ENCODE measurements around the gene LCN12. TPM values are rescaled to one million over a fixed set of nuclear protein-coding genes. Genes with fewer than 3 reads are reported as not detected.

Gene LCN12
- total RNA-seq, 4 donors from 2014 or later = not detected

DNA sequence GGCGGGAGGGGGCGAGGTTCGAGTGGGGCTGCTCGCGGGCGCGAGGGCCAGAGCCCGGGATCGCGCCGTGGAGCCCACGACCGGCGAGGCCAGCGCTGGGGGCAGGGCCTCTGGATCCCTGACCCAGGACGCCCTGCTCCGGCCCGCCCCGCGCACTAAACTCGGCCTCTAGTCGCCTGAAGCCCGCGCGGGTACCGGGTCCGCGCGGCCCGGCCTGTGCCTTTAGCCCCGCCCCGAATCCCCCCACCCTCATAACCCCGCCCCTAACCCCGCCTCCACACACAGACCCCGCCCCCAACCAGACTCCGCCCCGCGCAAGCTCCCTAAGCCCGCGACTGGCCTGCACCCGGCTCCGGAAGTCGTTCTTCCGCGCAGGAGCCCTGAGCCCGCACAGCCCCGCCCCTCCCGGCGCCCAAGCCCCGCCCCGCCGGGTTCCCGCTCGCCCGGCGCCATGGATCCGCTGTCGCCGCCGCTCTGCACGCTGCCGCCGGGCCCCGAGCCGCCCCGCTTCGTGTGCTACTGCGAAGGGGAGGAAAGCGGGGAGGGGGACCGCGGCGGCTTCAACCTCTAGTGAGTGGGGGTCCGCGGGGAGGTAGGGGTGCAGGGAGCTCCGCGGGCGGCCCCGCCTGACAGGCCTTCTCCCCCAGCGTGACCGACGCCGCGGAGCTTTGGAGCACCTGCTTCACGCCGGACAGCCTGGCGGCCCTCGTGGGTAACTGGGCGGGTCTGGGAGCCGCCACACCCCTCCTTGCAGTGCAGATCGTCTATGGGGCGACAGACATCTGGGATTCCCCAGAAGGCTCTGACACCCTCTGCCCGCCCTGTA lies 40.1 kb downstream of the LCN12 start, which contains the start of gene PAXX:
PAXX (plus strand) TSS at position 430 of the 826 bp plus-strand sequence; CDS start at position 452, 22 bp downstream.
- H3K36me3 ChIP-seq = peaks cover 0 to 16% (median 0%) of the 10 kb centered on the region in 3 donors
- no CpG with 5 or more reads among the region's 92 CpGs for WGBS, 2 donors
- H3K27ac ChIP-seq = peak within 1 kb of the TSS; percentile 77 to 97 (median 88)
- H3K4me3 ChIP-seq = peak within 1 kb of the TSS; percentile 64 to 94 (median 73)
- peaks cover 0 to 4% (median 0%) of the 10 kb centered on the region in 3 donors for H3K9me3 ChIP-seq
- peaks cover 45 to 63% (median 46%) of the 10 kb centered on the region in 3 donors for H3K4me1 ChIP-seq
- H3K27me3 ChIP-seq = peaks cover 0 to 35% (median 0%) of the 10 kb centered on the region in 4 donors
- peak in 2 of 4 donors; percentile 9 to 48 for TF ChIP-seq POLR2A (IDR thresholded peaks at IDR 0.05)
- TF ChIP-seq, protein P1, sequence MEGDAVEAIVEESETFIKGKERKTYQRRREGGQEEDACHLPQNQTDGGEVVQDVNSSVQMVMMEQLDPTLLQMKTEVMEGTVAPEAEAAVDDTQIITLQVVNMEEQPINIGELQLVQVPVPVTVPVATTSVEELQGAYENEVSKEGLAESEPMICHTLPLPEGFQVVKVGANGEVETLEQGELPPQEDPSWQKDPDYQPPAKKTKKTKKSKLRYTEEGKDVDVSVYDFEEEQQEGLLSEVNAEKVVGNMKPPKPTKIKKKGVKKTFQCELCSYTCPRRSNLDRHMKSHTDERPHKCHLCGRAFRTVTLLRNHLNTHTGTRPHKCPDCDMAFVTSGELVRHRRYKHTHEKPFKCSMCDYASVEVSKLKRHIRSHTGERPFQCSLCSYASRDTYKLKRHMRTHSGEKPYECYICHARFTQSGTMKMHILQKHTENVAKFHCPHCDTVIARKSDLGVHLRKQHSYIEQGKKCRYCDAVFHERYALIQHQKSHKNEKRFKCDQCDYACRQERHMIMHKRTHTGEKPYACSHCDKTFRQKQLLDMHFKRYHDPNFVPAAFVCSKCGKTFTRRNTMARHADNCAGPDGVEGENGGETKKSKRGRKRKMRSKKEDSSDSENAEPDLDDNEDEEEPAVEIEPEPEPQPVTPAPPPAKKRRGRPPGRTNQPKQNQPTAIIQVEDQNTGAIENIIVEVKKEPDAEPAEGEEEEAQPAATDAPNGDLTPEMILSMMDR (IDR thresholded peaks at IDR 0.05) = peak in 2 of 6 experiments; percentile 7 to 14
- intact Hi-C loops (cut with DNase I) = no loop called here
- peak; percentile 60 for DNase-seq

DNA sequence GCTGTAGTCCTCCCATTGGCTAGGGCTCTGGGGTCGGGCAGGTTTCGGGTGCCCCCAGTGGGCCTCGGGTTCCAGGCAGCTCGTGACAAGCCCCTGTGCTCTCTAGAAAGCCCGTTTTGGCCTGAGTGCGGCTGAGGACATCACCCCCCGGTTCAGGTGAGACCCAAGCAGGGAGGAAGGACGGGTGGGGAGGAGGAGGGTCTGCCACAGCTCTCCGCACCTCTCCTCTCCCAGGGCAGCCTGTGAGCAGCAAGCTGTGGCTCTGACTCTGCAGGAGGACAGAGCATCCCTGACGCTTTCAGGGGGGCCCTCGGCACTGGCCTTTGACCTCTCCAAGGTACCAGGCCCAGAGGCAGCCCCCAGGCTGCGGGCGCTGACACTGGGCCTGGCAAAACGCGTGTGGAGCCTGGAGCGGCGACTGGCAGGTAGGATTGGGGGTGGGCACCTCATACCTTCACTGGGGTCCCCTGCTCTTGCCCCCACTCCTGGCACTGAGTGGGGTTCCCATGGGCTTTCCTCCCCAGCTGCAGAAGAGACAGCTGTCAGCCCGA lies 40.8 kb downstream of the LCN12 start:
- 10% methylated on average over 2 of the region's 18 CpGs; no CpG with 5 or more reads in 1 of the 2 donors for WGBS, 2 donors
- peaks cover 51 to 70% (median 53%) of the 10 kb centered on the region in 3 donors for H3K4me1 ChIP-seq

DNA sequence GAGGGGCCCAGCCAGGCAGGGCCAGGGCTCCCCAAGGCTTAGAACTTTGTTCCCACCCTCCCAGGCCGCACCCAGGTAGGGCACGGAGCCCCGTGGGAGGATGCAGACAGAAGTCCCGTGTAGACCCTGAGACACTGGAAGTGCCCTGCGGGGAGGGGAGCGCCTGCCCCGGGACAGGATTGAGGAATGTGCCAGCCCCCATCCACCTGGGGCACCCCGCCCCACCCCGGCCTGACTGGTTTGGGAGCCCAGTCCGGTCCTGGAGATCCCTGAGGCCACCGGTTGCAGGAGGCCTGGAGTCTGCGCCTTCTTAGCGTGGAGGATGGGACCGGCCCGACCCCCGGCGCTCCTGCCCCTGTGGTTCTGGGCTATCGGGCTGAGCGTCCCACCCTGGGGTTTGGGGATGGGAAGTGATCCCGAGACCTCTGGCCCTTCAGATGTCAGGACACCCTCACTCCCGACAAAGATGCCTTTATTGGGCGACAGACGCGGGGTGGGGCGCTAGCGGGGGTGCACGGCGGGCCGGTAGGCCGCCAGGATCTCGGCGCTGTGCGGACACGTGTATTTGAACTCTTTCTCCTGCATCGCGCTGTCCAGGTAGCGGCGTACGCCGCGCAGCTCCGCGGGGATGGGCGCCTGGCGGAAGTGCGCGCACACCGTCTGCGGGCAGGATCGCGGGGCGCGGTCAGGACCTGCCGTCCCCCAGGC lies 42.3 kb downstream of the LCN12 start:
- Histone ChIP-seq H3K9me3 (peaks cover 0 to 4% (median 0%) of the 10 kb centered on the region in 3 donors), H3K27ac (peak overlapping the region; percentile 49 to 92 (median 80)), H3K36me3 (peaks cover 0 to 16% (median 0%) of the 10 kb centered on the region in 3 donors), H3K4me1 (peaks cover 51 to 78% (median 55%) of the 10 kb centered on the region in 3 donors), H3K27me3 (peaks cover 0 to 29% (median 0%) of the 10 kb centered on the region in 4 donors), H3K4me3 (peak overlapping the region; percentile 31 to 75 (median 50))
- WGBS, 2 donors = 60% methylated on average over 2 of the region's 54 CpGs; no CpG with 5 or more reads in 1 of the 2 donors
- intact Hi-C loops (cut with DNase I) = no loop called here
- no peak for DNase-seq
- no peak for TF ChIP-seq POLR2A (IDR thresholded peaks at IDR 0.05)
- TF ChIP-seq, protein P1 (IDR thresholded peaks at IDR 0.05) = no peak

More for the DNA sequence above, 40.8 kb downstream of the LCN12 start:
- no peak for TF ChIP-seq POLR2A (IDR thresholded peaks at IDR 0.05)
- peaks cover 0 to 16% (median 0%) of the 10 kb centered on the region in 3 donors for H3K36me3 ChIP-seq
- no peak for DNase-seq
- intact Hi-C loops (cut with DNase I) = no loop called here
- peak overlapping the region; percentile 64 to 94 (median 73) for H3K4me3 ChIP-seq
- H3K27ac ChIP-seq = peak overlapping the region; percentile 77 to 97 (median 88)
- peaks cover 0 to 34% (median 0%) of the 10 kb centered on the region in 4 donors for H3K27me3 ChIP-seq
- H3K9me3 ChIP-seq = peaks cover 0 to 4% (median 0%) of the 10 kb centered on the region in 3 donors

DNA sequence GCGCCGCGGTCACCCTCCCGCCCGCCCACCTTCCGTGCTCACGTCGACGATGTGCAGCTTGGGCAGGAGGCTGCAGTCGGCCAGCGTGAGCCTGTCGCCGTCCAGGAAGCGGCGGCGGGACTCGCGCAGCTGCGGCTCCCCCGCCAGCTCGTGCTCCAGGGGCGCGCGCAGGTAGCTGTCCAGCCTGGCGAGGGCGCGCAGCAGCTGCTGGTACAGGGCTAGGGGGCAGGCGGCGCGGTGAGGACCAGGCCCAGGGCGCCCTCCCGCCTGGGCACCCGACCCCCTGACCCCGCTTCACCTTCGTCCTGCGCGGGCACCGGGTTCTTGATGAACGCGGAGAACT lies 42.8 kb downstream of the LCN12 start:
- Histone ChIP-seq H3K4me3 (peak overlapping the region; percentile 31 to 75 (median 50)), H3K27me3 (peaks cover 0 to 29% (median 0%) of the 10 kb centered on the region in 4 donors), H3K36me3 (peaks cover 0 to 16% (median 0%) of the 10 kb centered on the region in 3 donors), H3K4me1 (peaks cover 51 to 83% (median 55%) of the 10 kb centered on the region in 3 donors), H3K27ac (peak overlapping the region in 3 of 4 donors; percentile 77 to 92 (median 83)), H3K9me3 (peaks cover 0 to 4% (median 0%) of the 10 kb centered on the region in 3 donors)
- DNase-seq = no peak
- no CpG with 5 or more reads among the region's 40 CpGs for WGBS, 2 donors
- intact Hi-C loops (cut with DNase I) = no loop called here
- TF ChIP-seq POLR2A (IDR thresholded peaks at IDR 0.05) = no peak
- TF ChIP-seq, protein P1 (IDR thresholded peaks at IDR 0.05) = no peak

DNA sequence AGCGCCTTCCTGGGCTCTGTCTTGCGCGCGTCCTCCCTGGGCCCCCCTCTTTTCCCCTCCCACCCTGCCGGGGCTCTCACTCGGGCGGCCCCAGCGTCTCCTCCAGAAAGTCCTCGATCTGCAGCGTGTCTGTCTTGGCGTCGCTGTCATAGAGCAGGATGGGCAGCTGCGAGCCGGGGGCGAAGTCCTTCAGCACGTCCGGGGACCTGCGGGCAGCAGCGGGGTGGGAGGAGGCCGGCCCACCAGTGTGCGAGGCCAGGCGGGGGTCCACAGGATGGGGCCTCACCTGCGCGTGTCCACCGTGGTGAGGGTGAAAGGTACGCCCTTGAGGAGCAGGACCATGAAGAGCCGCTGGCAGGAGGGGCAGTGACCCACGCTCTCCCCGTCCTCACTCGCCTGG lies 43.3 kb downstream of the LCN12 start:
- no peak for DNase-seq
- peak overlapping the region; percentile 66 to 92 (median 80) for H3K27ac ChIP-seq
- peaks cover 0 to 4% (median 0%) of the 10 kb centered on the region in 3 donors for H3K9me3 ChIP-seq
- TF ChIP-seq, protein P1 (IDR thresholded peaks at IDR 0.05) = no peak
- TF ChIP-seq POLR2A (IDR thresholded peaks at IDR 0.05) = no peak
- peaks cover 0 to 16% (median 0%) of the 10 kb centered on the region in 3 donors for H3K36me3 ChIP-seq
- peaks cover 51 to 88% (median 55%) of the 10 kb centered on the region in 3 donors for H3K4me1 ChIP-seq
- intact Hi-C loops (cut with DNase I) = no loop called here
- H3K27me3 ChIP-seq = peaks cover 0 to 29% (median 0%) of the 10 kb centered on the region in 4 donors
- 16 to 40% methylated on average over 5 to 8 of the region's 30 CpGs for WGBS, 2 donors
- H3K4me3 ChIP-seq = peak overlapping the region; percentile 31 to 75 (median 50)

Data from esophagus squamous epithelium (tissue), 5 donors.